HG03378 (cell line): ENCODE measurements around the gene ANKRD18B.
"Not testable (repeated sequence)": the region's sequence is repeated elsewhere in the genome, so short reads cannot be mapped to it uniquely, and the experiment has no call there.

Source experiments
- ATAC-seq: cut with Tn5 transposase; IDR thresholded peaks from one replicate; pipeline ENCODE4 v1.9.1; 2021; ENCODE audit warnings: mild to moderate bottlenecking, moderate library complexity; ENCODE audit not compliant: unreplicated experiment

Gene ANKRD18B

DNA sequence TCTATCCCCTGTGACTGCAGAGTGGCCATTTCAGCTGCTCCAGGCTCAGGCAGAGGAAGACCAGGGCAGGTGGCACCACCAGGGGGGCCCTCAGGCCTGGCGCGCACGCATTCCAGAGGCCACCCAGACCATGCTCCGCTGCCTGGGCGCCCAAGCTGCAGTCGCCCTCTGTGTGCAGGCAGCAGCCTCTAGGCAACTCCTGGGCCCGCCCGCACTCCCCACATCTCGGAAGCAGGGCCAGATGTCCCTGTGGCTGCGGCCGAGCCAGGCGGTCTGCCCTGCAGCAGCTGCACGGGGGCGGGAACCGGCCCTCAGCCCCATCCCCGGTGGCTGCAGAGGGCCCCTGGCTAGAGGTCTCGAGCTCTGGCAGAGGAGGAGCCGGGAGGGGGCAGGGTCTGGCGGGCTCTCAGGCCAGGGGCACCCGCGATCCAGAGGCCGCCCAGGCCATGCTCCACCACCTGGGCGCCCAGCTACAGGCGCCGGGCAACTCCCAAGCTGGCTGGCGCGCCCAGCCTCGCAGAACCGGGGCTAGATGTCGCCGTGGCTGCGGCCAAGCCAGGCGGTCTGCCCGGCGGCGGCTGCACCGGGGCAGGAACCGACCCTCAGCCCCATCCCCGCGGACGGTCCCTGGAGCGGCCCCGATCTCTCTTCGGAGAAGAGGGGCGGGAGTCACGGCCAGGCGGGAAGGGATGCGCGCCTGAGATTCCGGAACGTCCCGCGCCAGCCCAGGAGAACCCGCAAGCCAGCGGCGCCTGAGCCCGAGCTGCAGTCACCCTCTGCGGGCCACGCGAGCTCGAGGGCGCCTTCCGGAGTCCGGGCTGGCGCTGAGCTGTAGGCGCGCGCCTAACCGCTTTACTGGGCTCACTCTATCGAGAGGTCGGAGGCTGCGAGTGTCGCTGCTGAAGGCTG lies at the start of gene ANKRD18B:
TSS of gene ANKRD18B (plus strand) at position 855 of the 909 bp plus-strand sequence. CDS start 239 bp downstream, outside the sequence.
- not testable (repeated sequence) for ATAC-seq

DNA sequence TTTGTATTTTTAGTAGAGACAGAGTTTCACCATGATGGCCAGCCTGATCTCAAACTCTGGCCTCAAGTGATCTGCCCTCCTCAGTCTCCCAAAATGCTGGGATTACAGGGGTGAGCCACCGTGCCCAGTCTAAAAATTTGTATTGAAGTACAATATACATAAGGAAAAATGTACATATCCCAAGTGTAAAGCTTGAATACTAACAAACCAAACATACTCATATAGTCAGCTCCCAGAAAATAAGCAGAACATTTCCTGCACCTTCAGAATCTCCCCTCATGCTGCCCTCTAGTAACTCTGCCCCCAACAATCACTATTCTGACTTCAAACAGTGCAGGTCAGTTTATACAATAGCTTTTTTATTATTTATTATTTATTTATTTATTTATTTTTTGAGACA lies 48.7 kb upstream of the ANKRD18B start:
- ATAC-seq, result no peak

DNA sequence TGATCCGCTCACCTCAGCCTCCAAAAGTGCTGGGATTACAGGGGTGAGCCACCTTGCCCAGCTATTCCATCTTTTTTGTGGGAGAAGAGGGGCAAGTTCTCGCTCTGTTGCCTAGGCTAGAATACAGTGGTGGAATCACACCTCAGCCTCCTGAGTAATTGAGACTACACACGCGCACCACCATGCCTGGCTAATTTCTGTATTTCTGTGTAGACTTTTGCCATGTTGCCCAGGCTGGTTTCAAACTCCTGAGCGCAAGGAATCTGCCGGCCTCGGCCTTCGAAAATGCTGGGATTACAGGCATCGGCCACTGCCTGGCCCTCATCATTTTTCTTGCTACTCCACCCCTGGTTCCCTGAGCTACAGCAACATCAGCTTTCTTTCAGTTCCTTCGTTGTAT lies 47.5 kb upstream of the ANKRD18B start:
- no peak for ATAC-seq

DNA sequence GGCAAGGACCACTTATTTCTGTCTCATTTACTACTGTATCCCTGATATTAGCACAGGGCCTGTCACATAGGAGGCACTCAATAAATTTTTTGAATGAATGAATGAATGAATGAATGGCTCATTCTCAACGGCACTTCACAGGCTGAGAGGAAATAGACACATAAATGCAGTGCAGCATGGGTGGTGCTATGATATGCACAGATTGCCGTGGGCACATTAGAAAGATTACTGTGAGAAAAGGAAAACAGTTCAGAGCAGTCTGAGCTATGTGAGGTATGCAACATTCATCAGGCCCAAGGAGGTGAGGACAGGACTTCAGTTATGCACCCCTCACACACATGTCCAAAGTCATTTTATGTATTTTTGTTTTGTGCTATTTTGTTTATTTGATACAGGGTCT lies 43.9 kb upstream of the ANKRD18B start:
- ATAC-seq, result no peak

DNA sequence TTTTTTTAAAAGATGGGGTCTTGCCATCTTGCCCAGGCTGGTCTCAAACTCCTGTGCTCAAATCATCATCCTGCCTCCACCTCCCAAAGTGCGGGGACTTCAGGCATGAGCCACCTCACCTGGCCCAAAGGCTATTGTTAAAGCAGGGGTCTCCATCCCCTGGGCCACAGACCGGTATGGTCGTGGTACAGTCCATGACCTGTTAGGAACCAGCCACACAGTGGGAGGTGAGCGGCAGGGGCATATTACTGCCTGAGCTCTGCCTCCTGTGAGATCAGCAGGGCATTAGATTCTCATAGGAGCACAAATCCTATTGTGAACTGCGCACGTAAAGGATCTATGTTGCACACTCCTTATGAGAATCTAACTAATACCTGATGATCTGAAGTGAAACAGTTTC lies 43.1 kb upstream of the ANKRD18B start:
- ATAC-seq, result no peak

DNA sequence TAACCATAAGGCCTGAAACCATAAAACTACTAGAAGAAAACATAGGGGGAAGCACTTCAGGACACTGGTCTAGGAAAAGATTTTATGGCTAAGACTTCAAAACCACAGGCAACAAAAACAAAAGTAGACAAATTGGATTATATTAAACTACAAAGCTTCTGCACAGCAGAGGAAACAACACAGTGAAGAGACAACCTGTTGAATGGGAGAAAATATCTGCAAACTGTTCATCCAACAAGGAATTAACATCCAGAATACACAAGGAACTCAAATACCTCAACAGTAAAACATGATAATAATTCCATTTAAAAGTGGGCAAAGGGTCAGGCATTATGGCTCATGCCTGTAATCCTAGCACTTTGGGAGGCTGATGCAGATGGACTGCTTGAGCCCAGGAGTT lies 38.7 kb upstream of the ANKRD18B start:
- not testable (repeated sequence) for ATAC-seq

DNA sequence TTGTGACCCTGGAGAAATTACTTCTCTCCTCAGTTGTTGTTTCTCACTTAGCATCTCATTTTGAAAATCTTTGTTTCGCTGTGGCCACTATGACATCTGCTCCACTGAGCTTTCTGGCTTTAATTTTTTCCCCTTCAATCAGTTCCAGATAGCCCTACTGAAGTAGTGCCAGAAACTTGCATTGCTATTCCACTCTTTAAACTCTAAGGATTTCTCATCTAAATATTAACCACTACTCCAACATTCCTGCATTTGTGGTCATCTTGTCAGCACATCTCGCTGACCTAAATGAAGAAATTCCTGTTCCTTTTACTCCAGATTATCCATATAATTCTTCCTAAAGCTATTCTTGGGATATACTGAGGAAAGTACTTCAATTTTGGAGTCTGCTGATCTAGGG lies 35.0 kb upstream of the ANKRD18B start:
- ATAC-seq, result no peak

DNA sequence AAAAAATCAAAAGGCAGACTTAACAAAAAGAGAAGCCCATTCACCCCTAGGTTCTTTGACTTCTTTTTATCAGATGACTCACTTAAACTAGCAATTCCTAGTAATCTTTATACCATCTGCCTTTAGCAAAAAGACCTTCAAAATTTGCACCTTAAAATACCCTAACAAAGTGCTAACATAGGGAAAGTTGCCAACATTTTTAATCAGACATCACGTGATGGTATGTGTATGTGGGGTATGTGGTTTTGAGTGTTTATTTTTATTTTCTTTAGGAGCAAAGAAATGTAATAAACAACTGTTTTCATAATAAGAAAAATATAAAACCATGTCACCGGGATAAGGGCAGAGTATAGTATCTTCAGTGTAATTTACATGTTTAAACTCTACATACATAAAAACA lies 30.2 kb upstream of the ANKRD18B start:
- ATAC-seq, result not testable (repeated sequence)

DNA sequence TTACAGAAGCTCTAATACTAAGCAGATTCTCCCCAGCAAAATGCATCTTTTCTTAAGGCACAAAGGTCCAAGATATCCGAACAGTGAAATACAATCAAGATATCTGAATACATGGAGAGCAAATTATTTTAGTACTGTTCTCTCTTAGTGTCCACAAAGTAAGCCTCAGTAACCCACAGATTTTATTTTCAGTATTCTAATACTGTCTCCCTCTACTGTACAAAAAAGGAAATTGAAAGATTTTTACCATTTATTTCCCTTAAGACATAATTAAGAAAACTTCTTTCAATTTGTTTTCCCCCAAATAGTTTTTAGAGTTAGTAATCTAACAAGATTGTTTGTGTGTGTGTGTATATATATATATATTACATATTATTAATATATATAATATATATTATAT lies 25.7 kb upstream of the ANKRD18B start:
- ATAC-seq, result no peak

DNA sequence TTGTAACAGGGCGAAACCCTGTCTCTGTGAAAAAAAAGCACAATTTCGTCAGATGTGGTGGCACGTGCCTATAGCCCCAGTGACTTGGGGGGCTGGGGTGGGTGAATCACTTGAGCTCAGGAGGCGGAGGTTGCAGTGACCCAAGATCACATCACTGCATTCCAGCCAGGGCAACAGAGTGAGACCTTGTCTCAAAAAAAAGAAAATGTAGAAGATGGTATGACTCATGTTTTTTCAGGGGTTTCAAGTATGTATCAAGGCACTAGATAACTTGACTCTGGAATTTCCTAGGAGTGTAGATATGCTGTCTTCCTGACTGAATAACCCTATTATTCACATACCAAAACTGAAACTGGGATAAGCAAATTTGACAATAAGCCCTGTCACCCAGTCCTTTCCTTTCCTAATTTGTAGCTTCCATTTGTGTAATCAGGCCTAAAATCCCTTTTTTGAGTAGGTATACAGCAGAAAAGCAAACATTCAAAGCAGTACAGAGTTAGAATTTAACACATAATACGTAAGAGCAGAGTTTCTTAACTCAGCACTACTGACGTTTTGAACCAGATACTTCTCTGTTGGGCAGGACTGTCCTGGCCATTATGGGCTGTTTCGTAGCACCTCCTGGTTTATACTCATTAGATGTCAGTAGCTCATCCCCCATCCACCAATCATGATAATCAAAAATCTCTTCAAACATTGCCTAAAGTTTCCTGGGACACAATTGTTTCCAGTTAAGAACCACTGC lies 17.3 kb upstream of the ANKRD18B start:
- ATAC-seq, result no peak

DNA sequence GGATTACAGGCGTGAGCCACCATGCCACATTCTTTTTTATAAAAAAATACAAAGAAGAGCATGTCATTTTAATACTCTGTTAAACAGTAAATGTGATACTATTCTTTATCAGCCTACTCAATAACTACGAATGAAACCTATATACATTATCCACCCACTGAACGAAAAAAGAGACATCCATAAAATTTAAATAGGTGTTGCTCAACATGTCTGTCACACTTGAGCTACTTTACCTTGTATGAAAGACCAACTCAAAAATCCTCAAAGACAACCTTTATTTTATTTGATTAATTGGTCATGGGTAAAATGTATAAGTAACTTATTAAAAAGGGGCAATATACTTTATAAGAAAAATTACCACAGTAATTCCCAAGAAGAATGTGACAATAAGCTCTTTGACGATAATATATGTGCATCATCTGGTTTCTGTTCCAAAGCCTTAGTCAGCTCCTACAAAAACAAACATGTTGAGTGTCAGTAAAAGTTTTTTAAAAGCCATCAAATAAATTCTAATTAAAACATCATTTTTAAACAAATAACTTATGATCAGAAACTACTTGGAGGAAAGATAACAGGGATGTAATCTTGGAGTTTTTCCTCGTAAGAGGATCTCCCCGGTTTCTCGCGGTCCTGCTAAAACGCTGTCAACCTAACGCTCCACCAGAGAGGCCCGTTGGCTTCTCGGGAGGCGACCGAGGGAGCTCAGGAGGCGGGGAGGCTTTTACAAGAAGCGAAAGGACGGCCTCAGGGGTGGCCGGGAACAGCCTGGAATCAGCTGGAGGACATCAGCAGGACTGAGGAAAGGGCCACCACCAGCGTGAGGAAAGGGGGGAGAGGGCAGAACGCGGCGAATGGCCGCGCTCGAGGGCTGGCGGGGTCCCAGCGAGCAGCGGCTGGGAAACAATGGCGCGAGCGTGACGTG lies 13.5 kb upstream of the ANKRD18B start:
- ATAC-seq, result no peak

DNA sequence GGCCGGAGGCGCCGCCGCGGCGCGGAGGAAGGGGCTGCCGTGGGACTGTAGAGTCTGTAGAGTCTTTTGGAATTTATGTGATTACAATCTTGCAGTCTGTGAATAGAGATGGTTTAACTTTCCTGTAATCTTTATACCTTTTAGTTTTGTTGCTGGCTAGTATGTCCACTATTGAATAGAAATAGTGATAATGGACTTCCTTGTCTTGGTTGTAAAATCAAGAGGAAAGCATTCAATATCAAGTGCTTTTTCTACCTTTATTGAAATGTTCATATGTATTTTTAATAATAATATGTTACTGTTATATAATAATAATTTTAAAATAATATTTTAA lies 12.9 kb upstream of the ANKRD18B start:
- not testable (repeated sequence) for ATAC-seq

DNA sequence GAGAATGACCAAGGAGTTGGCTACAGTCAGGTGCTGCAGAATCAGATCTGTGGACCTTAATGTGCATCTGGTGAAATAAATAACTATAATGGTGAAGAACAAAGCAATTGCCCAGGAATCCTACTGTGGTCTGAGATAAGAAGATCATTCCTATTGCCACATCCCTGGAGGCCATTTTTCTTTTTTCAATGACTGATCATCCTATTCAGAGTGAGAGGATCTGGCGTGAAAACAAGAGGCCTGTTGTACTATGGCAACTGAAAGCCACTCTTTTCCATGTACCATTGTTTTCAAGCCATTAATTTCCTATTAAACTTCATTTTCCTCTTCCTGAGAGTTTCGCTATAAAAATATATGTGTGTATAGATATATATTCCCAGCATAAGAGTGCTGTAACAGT lies 11.5 kb upstream of the ANKRD18B start:
- ATAC-seq, result not testable (repeated sequence)

DNA sequence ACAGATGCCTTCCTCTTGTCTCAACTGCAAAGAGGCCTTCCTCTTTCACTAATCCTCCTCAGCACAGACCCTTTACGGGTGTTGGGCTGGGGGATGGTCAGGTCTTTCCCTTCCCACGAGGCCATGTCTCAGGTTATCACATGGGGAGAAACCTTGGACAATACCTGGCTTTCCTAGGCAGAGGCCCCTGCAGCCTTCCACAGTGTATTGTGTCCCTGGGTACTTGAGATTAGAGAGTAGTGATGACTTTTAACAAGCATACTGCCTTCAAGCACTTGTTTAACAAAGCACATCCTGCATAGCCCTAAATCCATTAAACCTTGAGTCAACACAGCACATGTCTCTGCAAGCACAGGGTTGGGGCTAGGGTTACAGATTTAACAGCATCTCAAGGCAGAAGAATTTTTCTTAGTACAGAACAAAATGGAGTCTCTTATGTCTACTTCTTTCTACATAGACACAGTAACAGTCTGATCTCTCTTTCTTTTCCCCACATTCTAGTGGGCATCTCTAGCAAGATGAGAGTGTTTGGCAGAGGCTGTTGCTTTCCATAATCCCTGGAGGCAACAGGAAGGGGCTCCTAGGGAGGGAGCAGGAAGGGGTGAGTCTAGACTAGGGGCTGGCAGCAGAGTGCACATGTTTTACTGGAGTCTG lies 8.6 kb upstream of the ANKRD18B start:
- ATAC-seq, result not testable (repeated sequence)

DNA sequence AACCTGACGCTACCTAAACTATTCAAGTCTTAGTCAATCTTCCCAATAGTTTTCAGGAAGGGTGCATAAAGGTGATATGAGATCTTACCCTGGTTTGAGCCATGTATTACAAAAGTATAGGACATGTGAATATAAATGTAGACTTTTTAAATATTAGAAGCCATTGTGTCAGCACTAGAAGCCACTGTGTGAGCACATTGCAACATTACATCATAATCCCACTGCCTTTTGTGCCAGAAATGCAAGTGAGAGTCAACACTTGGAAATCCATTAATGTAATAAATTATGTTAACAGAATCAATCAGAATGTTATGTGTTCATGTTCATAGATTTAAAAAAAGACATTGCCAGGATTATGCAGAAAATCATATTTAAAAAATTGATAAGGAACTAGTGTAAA lies 7.7 kb upstream of the ANKRD18B start:
- ATAC-seq, result not testable (repeated sequence)

DNA sequence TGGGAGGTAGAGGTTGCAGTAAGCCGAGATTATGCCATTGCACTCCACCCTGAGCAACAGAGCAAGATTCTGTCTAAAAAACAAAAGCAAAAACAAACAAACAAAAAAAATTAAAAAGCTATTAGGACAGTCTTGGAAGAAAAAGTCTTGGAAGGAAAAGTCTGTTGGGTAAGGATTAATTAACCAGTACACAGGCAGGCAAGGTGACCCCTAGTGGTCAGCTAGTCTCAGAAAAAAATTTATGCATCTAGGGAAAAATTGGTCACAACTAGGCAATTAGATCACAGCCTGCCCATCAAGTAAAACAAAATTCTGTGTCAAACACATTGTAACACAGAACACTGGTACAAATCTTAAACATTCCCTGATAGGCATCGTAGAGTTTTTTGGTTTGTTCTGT lies 6.7 kb upstream of the ANKRD18B start:
- no peak for ATAC-seq

DNA sequence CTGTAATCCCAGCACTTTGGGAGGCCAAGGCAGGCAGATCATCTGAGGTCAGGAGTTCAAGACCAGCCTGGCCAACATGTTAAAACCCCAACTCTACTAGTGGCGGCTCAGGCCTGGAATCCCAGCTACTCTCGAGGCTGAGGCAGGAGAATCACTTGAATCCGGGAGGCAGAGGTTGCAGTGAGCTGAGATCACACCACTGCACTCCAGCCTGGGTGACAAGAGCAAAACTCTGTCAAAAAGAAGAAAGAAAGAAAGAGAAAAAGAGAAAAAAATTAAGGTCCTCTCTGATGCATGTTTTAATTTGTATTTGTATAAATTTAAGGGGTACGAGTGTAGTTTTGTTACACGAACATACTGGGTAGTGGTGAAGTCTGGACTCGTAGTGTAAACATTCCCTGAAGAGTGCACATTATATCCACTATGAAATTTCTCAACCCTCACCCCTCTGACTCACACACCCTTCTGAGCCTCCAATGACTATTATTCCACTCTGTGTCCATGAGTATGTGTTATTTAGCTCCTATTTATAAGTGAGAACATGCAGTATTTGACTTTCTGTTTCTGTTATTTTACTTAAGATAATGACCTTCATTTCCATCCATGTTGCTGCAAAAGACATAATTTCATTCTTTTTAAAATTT lies 6.0 kb upstream of the ANKRD18B start:
- not testable (repeated sequence) for ATAC-seq

DNA sequence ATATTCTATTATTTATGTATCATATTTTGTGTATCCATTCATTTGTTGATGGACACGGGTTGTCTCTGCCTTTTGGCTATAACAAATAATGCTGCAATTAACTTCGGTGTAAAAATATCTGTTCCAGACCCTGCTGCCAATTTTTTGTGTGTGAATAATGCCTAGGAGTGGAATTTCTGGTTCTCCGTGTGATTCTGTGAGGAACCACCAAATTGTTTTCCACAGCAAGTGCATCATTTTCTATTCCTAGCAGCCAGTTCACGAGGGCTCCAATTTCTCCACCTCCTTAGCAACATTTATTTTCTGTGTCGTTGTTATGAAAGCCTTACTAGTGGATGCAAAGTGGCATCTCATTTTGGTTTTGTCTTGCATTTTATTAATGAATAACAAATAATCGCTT lies 2.2 kb upstream of the ANKRD18B start:
- ATAC-seq, result not testable (repeated sequence)

DNA sequence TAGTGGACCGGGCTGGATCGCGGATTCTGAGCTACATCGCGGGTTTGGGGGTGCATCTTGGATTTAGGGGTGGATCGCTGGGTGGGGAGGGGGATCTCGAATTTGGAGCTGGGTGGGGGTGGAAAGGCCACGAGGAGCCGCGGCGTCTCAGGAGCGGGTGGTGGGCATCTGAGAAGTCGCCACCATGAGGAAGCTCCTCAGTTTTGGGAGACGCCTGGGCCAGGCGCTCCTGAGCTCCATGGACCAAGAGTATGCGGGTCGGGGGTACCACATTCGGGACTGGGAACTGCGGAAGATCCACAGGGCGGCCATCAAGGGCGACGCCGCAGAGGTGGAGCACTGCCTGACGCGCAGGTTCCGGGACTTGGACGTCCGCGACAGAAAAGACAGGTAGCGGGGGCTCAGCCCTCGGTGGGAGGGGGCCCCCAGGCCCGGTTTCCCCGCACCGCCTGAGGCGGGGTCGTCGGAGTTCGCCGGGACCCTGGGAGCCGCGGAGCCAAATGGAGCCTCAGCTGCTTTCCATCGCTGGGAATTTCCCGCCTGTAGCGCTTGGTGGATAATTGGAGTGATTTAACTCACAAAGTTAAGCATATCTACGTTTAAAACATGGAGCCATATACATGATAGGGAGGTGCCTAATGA lies 376 bp downstream of the ANKRD18B start:
- ATAC-seq, result no peak

DNA sequence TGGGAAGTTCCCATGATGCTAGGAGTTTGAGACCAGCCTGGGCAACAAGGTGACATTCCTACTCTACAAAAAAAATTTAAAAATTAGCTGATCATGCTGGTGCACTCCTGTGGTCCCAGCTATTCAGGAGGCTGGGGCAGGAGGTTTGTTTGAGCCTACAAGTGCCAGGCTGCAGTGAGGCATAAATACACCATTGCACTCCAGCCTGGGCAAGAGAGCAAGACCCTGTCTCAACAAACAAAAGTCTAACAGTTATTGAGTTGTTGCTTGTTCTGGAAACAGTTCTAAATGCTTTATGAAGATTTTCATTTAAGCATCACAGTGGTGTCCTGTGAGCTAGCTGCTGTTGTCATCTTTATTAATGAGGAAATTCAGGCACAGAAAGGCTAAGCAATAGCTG lies 4.0 kb downstream of the ANKRD18B start:
- not testable (repeated sequence) for ATAC-seq
